GM12878 (cell line): ENCODE results near the gene ARMH1. TPM values are rescaled to one million over a fixed set of nuclear protein-coding genes. Genes with fewer than 3 reads are reported as not detected.

Experiments
- ATAC-seq: fragments of 200-7000 bp; cut with Tn5 transposase; 3 replicates; pipeline ENCODE4 v1.9.1; 2020; ENCODE audit warnings: mild to moderate bottlenecking, moderate library complexity
- BruUV-seq: library from RNA; stranded (reverse); fragments of 400-500 nt; replicated peaks from 2 replicates; lab custom pipeline; 2021; lab: Mats Ljungman, UMichigan
- CTCF ChIA-PET: fragments of 300-600 bp; sonication (Branson Sonifier 250); formaldehyde crosslinking; extraction: SDS; loops from one replicate; lab custom pipeline; 2021; ENCODE audit warnings: inconsistent platforms; lab: Yijun Ruan, JAX
- POLR2A ChIA-PET: fragments of 350-600 bp; formaldehyde crosslinking; extraction: SDS; loops from one replicate; lab custom pipeline; 2021; ENCODE audit warnings: inconsistent platforms; lab: Charles Lee
- RAD21 ChIA-PET: fragments of 300-600 bp; sonication (Branson Sonifier 250); formaldehyde crosslinking; loops from one replicate; lab custom pipeline; 2023; ENCODE audit warnings: antibody characterized with exemption; ENCODE audit not compliant: unreplicated experiment; lab: Charles Lee
- SMC1A ChIA-PET: fragments of 300-600 bp; sonication (Branson Sonifier 250); formaldehyde crosslinking; loops from one replicate; lab custom pipeline; 2023; ENCODE audit not compliant: unreplicated experiment, uncharacterized antibody; lab: Charles Lee
- DNase-seq: peaks from one replicate; pipeline ENCODE4 v3.0.0-alpha.2; 2011; ENCODE audit warnings: low read depth, low spot score
- FAIRE-seq: peaks from 3 replicates; lab custom pipeline; 2011; peaks lifted over from hg19 to GRCh38; lab: Jason Lieb, UNC
- H2AFZ ChIP-seq: 2 replicates; pipeline ENCODE4 v1.6.0; 2011; ENCODE audit warnings: low read depth, low read length, control low read depth; ENCODE audit not compliant: control insufficient read depth
- H3K27ac ChIP-seq: 2 replicates; pipeline ENCODE4 v1.5.1; 2011; ENCODE audit warnings: control low read depth; ENCODE audit not compliant: control insufficient read depth, insufficient read depth
- H3K27me3 ChIP-seq, 2 experiments: replicated peaks in 1 of 2; 2 replicates each; pipeline versions ENCODE4 v1.6.0 to v1.6.1; 2011; ENCODE audit warnings: low read length in 1 of 2; ENCODE audit not compliant: control insufficient read depth in 2 of 2, insufficient read depth in 2 of 2
- H3K36me3 ChIP-seq, 2 experiments: 2 replicates each; pipeline ENCODE4 v1.5.1; 2011; ENCODE audit warnings: low read length in 1 of 2; ENCODE audit not compliant: control insufficient read depth in 2 of 2, insufficient read depth in 2 of 2
- H3K4me1 ChIP-seq: 2 replicates; pipeline ENCODE4 v1.6.1; 2011; ENCODE audit warnings: mild to moderate bottlenecking, low read length, moderate library complexity, mixed read lengths; ENCODE audit not compliant: control insufficient read depth, insufficient read depth
- H3K4me2 ChIP-seq: 2 replicates; pipeline ENCODE4 v1.6.0; 2011; ENCODE audit warnings: control low read depth; ENCODE audit not compliant: control insufficient read depth, insufficient read depth
- H3K4me3 ChIP-seq: fragments of 200-600 bp; sonication (generic); 2 replicates; pipeline ENCODE4 v1.5.1; 2016
- H3K79me2 ChIP-seq: 2 replicates; pipeline ENCODE4 v1.6.0; 2011; ENCODE audit warnings: low read length; ENCODE audit not compliant: control insufficient read depth, insufficient read depth
- H3K9ac ChIP-seq: 2 replicates; pipeline ENCODE4 v1.8.0; 2011; ENCODE audit warnings: low read length, control low read depth, mixed read lengths; ENCODE audit not compliant: control insufficient read depth, insufficient read depth
- H3K9me3 ChIP-seq: replicated peaks from 3 replicates; pipeline ENCODE4 v1.5.1; 2011; ENCODE audit warnings: mild to moderate bottlenecking, low read length; ENCODE audit not compliant: control insufficient read depth, insufficient read depth
- H4K20me1 ChIP-seq: 2 replicates; pipeline ENCODE4 v1.6.0; 2011; ENCODE audit not compliant: control insufficient read depth, insufficient read depth
- EGR1 ChIP-seq, 2 experiments: IDR thresholded peaks; 1 replicate in 1 of 2; 2 replicates in 1 of 2; pipeline ENCODE4 v1.6.1; 2011 to 2012; ENCODE audit warnings: low read depth in 2 of 2, low read length in 2 of 2, borderline replicate concordance in 1 of 2, mild to moderate bottlenecking in 1 of 2, moderate library complexity in 1 of 2
- GABPA ChIP-seq: IDR thresholded peaks from 2 replicates; pipeline ENCODE4 v1.6.1; 2014; ENCODE audit warnings: antibody characterized with exemption, low read depth, mild to moderate bottlenecking, inconsistent platforms
- HDAC2 ChIP-seq: fragments of 200-600 bp; sonication (generic); IDR thresholded peaks from 2 replicates; pipeline ENCODE4 v1.6.1; 2017
- JUND ChIP-seq: IDR thresholded peaks from 2 replicates; pipeline ENCODE4 v1.6.1; 2012; ENCODE audit warnings: low read depth, mild to moderate bottlenecking, low read length, improper control_type of control experiment, moderate library complexity
- POU2F2 ChIP-seq: IDR thresholded peaks from 3 replicates; pipeline ENCODE4 v1.6.1; 2011; ENCODE audit warnings: low read depth, mild to moderate bottlenecking, low read length, borderline replicate concordance
- PRDM15 ChIP-seq: fragments of 450-650 bp; formaldehyde crosslinking; IDR thresholded peaks from 2 replicates; pipeline ENCODE4 v1.4.0; 2020; ENCODE audit warnings: mild to moderate bottlenecking, moderate library complexity
- REST ChIP-seq: IDR thresholded peaks from 2 replicates; pipeline ENCODE4 v1.6.1; 2012; ENCODE audit warnings: mild to moderate bottlenecking, low read depth, low read length
- SMAD5 ChIP-seq: IDR thresholded peaks from 2 replicates; pipeline ENCODE4 v1.6.1; 2016; ENCODE audit warnings: antibody characterized with exemption, low read depth
- SP1 ChIP-seq: IDR thresholded peaks from one replicate; pipeline ENCODE4 v1.6.1; 2011; ENCODE audit warnings: low read depth, low read length
- TARDBP ChIP-seq: IDR thresholded peaks from 2 replicates; pipeline ENCODE4 v1.6.1; 2016; ENCODE audit warnings: borderline replicate concordance
- ZBED1 ChIP-seq: IDR thresholded peaks from 2 replicates; pipeline ENCODE4 v1.6.1; 2016; ENCODE audit warnings: borderline replicate concordance
- ZBTB33 ChIP-seq: fragments of 450-650 bp; IDR thresholded peaks from 2 replicates; pipeline ENCODE4 v1.6.1; 2017; ENCODE audit warnings: mild to moderate bottlenecking
- WGBS: methylation state at CpG from one replicate; pipeline ENCODE4 v1.1.6; 2016; ENCODE audit warnings: low lambda C conversion rate; ENCODE audit not compliant: insufficient replicate concordance, insufficient coverage; ENCODE audit errors: missing lambda C conversion rate; 5-methylcytosine and 5-hydroxymethylcytosine counted together
- in situ Hi-C: fragments of 300-500 bp; cut with MboI; formaldehyde crosslinking; loops from 9 replicates; pipeline ENCODE4 v1.14.3; 2018; ENCODE audit warnings: mixed read lengths
- intact Hi-C: fragments of 100-400 bp; cut with micrococcal nuclease; formaldehyde crosslinking; loops from one replicate; pipeline ENCODE4 v1.14.2; 2022; ENCODE audit not compliant: unreplicated experiment
- polyA plus RNA-seq, 11 experiments: library from polyadenylated mRNA; depleted of rRNA in 4 of 11; unstranded in 6 of 11; stranded (reverse) in 5 of 11; fragments of >200 nt; fragmentation: Nextera tagmentation in 4 of 11; fragmentation: Illumina TruSeq in 1 of 11; extraction: Ambion mirVana in 4 of 11; extraction: Trizol in 1 of 11; gene quantifications; 1 replicate in 1 of 11; 2 replicates in 10 of 11; pipeline versions ENCODE4 v1.2.1 to v1.2.3, GENCODE V29; 2011 to 2016; ENCODE audit warnings: inconsistent platforms in 2 of 11, missing spikeins in 2 of 11, low read depth in 1 of 11
- total RNA-seq, 4 experiments: library from RNA; depleted of rRNA in 3 of 4; stranded (reverse); fragments of >200 nt in 3 of 4; fragmentation: Illumina TruSeq in 1 of 4; extraction: Trizol in 1 of 4; gene quantifications; 2 replicates each; pipeline versions ENCODE4 v1.2.1 to v1.2.3, GENCODE V29; 2013 to 2021

Gene ARMH1
- total and polyA plus RNA-seq, 10 of the 15 experiments (the other 5 are each of a cell fraction or from before 2014, with no cell fraction given), result 0.93 to 43.9 (median 8.2) TPM

GRCh38 chr1:44705938-44706337, 31.4 kb downstream of the ARMH1 start (continued):
- TF ChIP-seq HDAC2, result no peak
- TF ChIP-seq SP1, result no peak
- no peak for TF ChIP-seq EGR1 (IDR thresholded peaks at IDR 0.05; ENCODE audit: borderline replicate concordance in 1 of 2, low read depth in 2 of 2, low read length in 2 of 2)

GRCh38 chr1:44707112-44707881, 32.8 kb downstream of the ARMH1 start:
- WGBS, result 85% methylated on average over 6 of the region's 6 CpGs
- Histone ChIP-seq H4K20me1 (no peaks in the 10 kb centered on the region), H3K4me3 (no peak overlapping the region), H3K9ac (no peak overlapping the region), H3K27me3 (no peaks in the 10 kb centered on the region; a peak in 1 of 4 replicates), H2AFZ (peak overlapping the region; percentile 57), H3K36me3 (no peaks in the 10 kb centered on the region), H3K79me2 (no peaks in the 10 kb centered on the region), H3K4me2 (peak overlapping the region; percentile 9; the same call in 1 of the 2 replicates), H3K27ac (no peak overlapping the region), H3K4me1 (peaks cover 14% of the 10 kb centered on the region; the same call in 1 of the 2 replicates), H3K9me3 (no peaks in the 10 kb centered on the region)
- DNase-seq (no peak), FAIRE-seq (no peak), ATAC-seq (no peak)
- in situ Hi-C loops (no loop called here), intact Hi-C loops (no loop called here)
- ChIA-PET RAD21 (interaction anchor here (0.6 to 1.4 kb wide), 4 partner anchors 12 to 155 kb away, joined by 3 to 5 read pairs (median 3); no protein-coding TSS in a partner anchor), SMC1A (interaction anchor here (0.6 to 1.6 kb wide), 5 partner anchors 10 to 68 kb away, joined by 3 to 11 read pairs (median 4); partner anchors contain the start of gene RPS8), CTCF (interaction anchor here (0.8 to 1.8 kb wide), 6 partner anchors 11 to 54 kb away, joined by 3 to 16 read pairs (median 4); no protein-coding TSS in a partner anchor), POLR2A (interaction anchor here (0.7 to 1.1 kb wide), 4 partner anchors 10 to 94 kb away, joined by 3 to 5 read pairs (median 4); no protein-coding TSS in a partner anchor)
- BruUV-seq, result no TSS peak
- TF ChIP-seq SP1, result no peak
- TF ChIP-seq TARDBP, result no peak
- TF ChIP-seq POU2F2, result no peak
- no peak for TF ChIP-seq ZBTB33
- no peak for TF ChIP-seq ZBED1
- no peak for TF ChIP-seq SMAD5
- no peak for TF ChIP-seq PRDM15 (CRISPR knock-in tag)
- TF ChIP-seq JUND, result no peak
- TF ChIP-seq GABPA, result no peak
- TF ChIP-seq REST, result no peak
